Cardiac fibroblast (primary cell): ENCODE measurements around the gene CEP89.
"Not testable (repeated sequence)": the region's sequence is repeated elsewhere in the genome, so short reads cannot be mapped to it uniquely, and the experiment has no call there.

Experiments
- DNase-seq, 2 donors: peaks; one replicate each; pipeline versions ENCODE4 v3.0.0 to v3.0.0-alpha.2; 2010; ENCODE audit warnings: low read depth in 2 of 2
- H3K4me3 ChIP-seq, 2 donors: replicated peaks in 1 of 2; 1 replicate in 1 of 2; 2 replicates in 1 of 2; pipeline ENCODE4 v1.5.1; 2011; ENCODE audit warnings: low read depth in 2 of 2, low read length in 2 of 2, mild to moderate bottlenecking in 2 of 2, moderate library complexity in 1 of 2
- TF ChIP-seq, protein P1 (sequence below): IDR thresholded peaks from one replicate; pipeline ENCODE4 v1.5.1; 2011; ENCODE audit warnings: low read depth, mild to moderate bottlenecking, low read length, inconsistent platforms

Gene CEP89

DNA sequence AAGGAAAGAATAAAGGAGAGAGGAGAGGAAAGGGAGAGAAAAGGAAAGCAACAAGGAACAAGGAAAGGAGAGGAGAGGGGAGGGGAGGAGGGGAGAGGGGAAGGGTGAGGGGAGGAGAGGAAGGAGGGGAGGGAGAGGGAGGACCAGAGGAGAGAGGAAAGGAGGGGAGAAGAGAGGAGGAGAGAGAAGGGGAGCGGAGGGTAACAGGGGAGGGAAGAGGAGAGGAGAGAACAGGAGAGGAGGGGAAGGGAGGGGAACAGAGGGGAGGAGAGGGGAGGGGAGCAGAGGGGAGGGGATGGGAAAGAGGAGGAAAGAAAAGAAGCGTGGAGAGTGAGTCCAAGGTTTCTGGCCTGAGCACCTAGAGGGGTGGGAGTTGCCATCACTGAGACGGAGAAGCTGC is 27.0 kb upstream of the CEP89 start:
- TF ChIP-seq, protein P1, sequence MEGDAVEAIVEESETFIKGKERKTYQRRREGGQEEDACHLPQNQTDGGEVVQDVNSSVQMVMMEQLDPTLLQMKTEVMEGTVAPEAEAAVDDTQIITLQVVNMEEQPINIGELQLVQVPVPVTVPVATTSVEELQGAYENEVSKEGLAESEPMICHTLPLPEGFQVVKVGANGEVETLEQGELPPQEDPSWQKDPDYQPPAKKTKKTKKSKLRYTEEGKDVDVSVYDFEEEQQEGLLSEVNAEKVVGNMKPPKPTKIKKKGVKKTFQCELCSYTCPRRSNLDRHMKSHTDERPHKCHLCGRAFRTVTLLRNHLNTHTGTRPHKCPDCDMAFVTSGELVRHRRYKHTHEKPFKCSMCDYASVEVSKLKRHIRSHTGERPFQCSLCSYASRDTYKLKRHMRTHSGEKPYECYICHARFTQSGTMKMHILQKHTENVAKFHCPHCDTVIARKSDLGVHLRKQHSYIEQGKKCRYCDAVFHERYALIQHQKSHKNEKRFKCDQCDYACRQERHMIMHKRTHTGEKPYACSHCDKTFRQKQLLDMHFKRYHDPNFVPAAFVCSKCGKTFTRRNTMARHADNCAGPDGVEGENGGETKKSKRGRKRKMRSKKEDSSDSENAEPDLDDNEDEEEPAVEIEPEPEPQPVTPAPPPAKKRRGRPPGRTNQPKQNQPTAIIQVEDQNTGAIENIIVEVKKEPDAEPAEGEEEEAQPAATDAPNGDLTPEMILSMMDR, result no peak
- DNase-seq, result no peak
- no peak overlapping the region for H3K4me3 ChIP-seq

GRCh38 chr19:32997716-32998355 is 26.1 kb upstream of the CEP89 start:
- TF ChIP-seq, protein P1, result no peak
- DNase-seq, result no peak
- H3K4me3 ChIP-seq, result no peak overlapping the region

- DNase-seq, result not testable (repeated sequence)
Observed at GRCh38 chr19:32997061-32997464, 25.3 kb upstream of the CEP89 start.

DNA sequence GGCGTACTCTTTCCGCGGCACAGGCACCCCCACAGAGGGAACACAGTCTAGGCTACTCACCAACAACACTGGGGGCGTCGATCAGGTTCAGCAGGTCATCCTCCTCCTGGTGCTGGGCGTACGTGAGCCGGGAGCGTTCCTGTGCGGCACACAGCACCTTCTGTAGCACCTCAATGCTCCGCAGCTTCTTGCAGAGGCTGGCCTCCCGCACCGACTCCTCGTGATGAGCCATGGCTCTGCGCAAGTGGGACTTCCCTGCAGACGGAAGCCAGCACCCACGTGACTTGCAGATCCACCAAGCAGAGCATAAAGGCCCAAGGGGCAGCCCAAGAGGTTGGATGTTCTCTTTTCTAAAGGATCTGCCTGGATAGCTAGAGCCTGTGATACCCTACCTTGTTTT is 24.2 kb upstream of the CEP89 start:
- not testable (repeated sequence) for H3K4me3 ChIP-seq, DNase-seq

More at GRCh38 chr19:32997061-32997464, 25.3 kb upstream of the CEP89 start:
- H3K4me3 ChIP-seq, result not testable (repeated sequence)

- no peak for DNase-seq
- no peak overlapping the region for H3K4me3 ChIP-seq
- TF ChIP-seq, protein P1, result no peak
Observed at GRCh38 chr19:32988724-32989123, 17.0 kb upstream of the CEP89 start.

- not testable (repeated sequence) for DNase-seq, H3K4me3 ChIP-seq
Observed at GRCh38 chr19:32988254-32988653, 16.5 kb upstream of the CEP89 start.

- not testable (repeated sequence) for H3K4me3 ChIP-seq, DNase-seq
Observed at GRCh38 chr19:32982488-32982887, 10.7 kb upstream of the CEP89 start.

DNA sequence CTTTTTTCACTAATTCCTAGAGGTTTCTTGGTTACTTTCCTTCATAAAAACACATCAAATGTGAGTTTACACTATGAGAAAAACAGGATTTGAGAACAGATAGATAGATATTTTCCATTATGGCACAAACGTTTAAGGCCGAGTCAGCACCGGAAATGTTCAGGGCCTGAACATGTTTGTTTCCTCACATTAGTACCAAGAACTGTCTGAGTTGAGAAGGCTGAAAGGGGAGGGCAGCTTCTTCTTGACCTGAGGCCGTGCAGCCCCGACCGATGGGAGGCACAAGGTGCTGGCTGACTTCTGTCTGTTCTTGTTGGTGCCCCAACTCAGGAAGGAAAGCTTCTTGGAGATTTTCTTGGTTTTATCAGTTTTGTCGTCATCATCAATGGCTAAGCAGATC is 8.0 kb upstream of the CEP89 start:
- not testable (repeated sequence) for H3K4me3 ChIP-seq, DNase-seq

GRCh38 chr19:32977813-32978212 is 6.1 kb upstream of the CEP89 start:
- H3K4me3 ChIP-seq, DNase-seq: not testable (repeated sequence)

GRCh38 chr19:32977280-32977679 is 5.5 kb upstream of the CEP89 start:
- DNase-seq, result peak in 1 of 2 donors; percentile 2
- no peak overlapping the region for H3K4me3 ChIP-seq
- TF ChIP-seq, protein P1, result no peak
